ENCODE measurements around the gene KDM3B.

GRCh38 chr5:138476918-138477317, 124.4 kb downstream of the KDM3B start:
- TF ChIP-seq GATA3 (IDR thresholded peaks at IDR 0.05; ENCODE audit: low read depth, low read length), result no peak
- TF ChIP-seq GATA2 (IDR thresholded peaks at IDR 0.05; ENCODE audit: low read depth, low read length), result no peak
